Skeletal muscle satellite cell (primary cell): Measurements from ENCODE around the gene H2BW1.
"Not testable (repeated sequence)": the region's sequence is repeated elsewhere in the genome, so short reads cannot be mapped to it uniquely, and the experiment has no call there.

Experiments used
- H3K27me3 ChIP-seq: 2 replicates; pipeline ENCODE4 v1.7.0; 2013; ENCODE audit warnings: low read length; ENCODE audit not compliant: control insufficient read depth, insufficient read depth
- H3K36me3 ChIP-seq: 2 replicates; pipeline ENCODE4 v1.7.0; 2013; ENCODE audit warnings: mild to moderate bottlenecking, control low read depth, low read length; ENCODE audit not compliant: insufficient read depth
- H3K4me1 ChIP-seq: 2 replicates; pipeline ENCODE4 v1.7.0; 2013; ENCODE audit warnings: low read length; ENCODE audit not compliant: control insufficient read depth, insufficient read depth
- H3K4me2 ChIP-seq: 2 replicates; pipeline ENCODE4 v1.7.0; 2013; ENCODE audit warnings: mild to moderate bottlenecking, low read length
- H3K4me3 ChIP-seq: 2 replicates; pipeline ENCODE4 v1.7.0; 2013; ENCODE audit warnings: low read length
- H3K9ac ChIP-seq: 2 replicates; pipeline ENCODE4 v1.7.0; 2013; ENCODE audit warnings: mild to moderate bottlenecking, low read depth, low read length, moderate library complexity
- H3K9me3 ChIP-seq: replicated peaks from 2 replicates; pipeline ENCODE4 v1.7.0; 2013; ENCODE audit warnings: mild to moderate bottlenecking, control low read depth, low read length

The H2BW1 gene

GRCh38 chrX:103983508-103983907 lies 30.0 kb downstream of the H2BW1 start:
- not testable (repeated sequence) for H3K4me2 ChIP-seq, H3K4me1 ChIP-seq, H3K9me3 ChIP-seq, H3K4me3 ChIP-seq, H3K9ac ChIP-seq, H3K27me3 ChIP-seq, H3K36me3 ChIP-seq

GRCh38 chrX:103962411-103963278 lies 50.9 kb downstream of the H2BW1 start, which contains the start of gene TMSB15B:
Gene TMSB15B, plus strand, starts transcription at chrX:103962627.
- H3K4me1 ChIP-seq, H3K4me3 ChIP-seq, H3K27me3 ChIP-seq, H3K9ac ChIP-seq, H3K4me2 ChIP-seq, H3K9me3 ChIP-seq, H3K36me3 ChIP-seq: not testable (repeated sequence)
